HFFc6 (cell line): ENCODE measurements around the gene ATP8B2. TPM values are rescaled to one million over a fixed set of nuclear protein-coding genes. Genes with fewer than 3 reads are reported as not detected.
"Not testable (repeated sequence)": the region's sequence is repeated elsewhere in the genome, so short reads cannot be mapped to it uniquely, and the experiment has no call there.

Experiments used
- DNase-seq: peaks from one replicate; pipeline ENCODE4 v3.0.0-alpha.2; 2018
- H3K27ac Mint-ChIP-seq: 2 replicates; pipeline ENCODE4 v1.8.0; 2020; ENCODE audit warnings: mild to moderate bottlenecking, mixed read lengths
- H3K27me3 Mint-ChIP-seq: 2 replicates; pipeline ENCODE4 v1.8.0; 2021; ENCODE audit warnings: mild to moderate bottlenecking, moderate library complexity, mixed read lengths; ENCODE audit not compliant: insufficient read depth
- H3K36me3 Mint-ChIP-seq: 2 replicates; pipeline ENCODE4 v1.8.0; 2021; ENCODE audit warnings: low read depth, mixed read lengths
- H3K4me1 Mint-ChIP-seq: 2 replicates; pipeline ENCODE4 v1.8.0; 2020; ENCODE audit warnings: low read depth, mixed read lengths
- H3K4me3 Mint-ChIP-seq: 2 replicates; pipeline ENCODE4 v1.8.0; 2020; ENCODE audit warnings: mild to moderate bottlenecking, moderate library complexity, mixed read lengths
- H3K9me3 Mint-ChIP-seq: 2 replicates; pipeline ENCODE4 v1.8.0; 2020; ENCODE audit warnings: mild to moderate bottlenecking, mixed read lengths
- CTCF ChIP-seq: fragments of 200-600 bp; sonication (generic); IDR thresholded peaks from 2 replicates; pipeline ENCODE4 v1.5.0; 2021; ENCODE audit warnings: antibody characterized with exemption, mild to moderate bottlenecking
- total RNA-seq, 6 experiments: library from RNA; stranded (reverse); fragmentation: NEBNext Ultra II Directional; extraction: Animal tissue kit (Norgen Biotek cat#: 25700); gene quantifications; 2 replicates in 1 of 6; 3 replicates in 5 of 6; pipeline ENCODE4 v1.2.3, GENCODE V29; 2021

Gene ATP8B2
- total RNA-seq, 6 experiments from 2014 or later, result 91.3 to 119 (median 107) TPM

- no peak for TF ChIP-seq CTCF
- DNase-seq, result no peak
- no peaks in the 10 kb centered on the region for H3K4me1 Mint-ChIP-seq
- H3K4me3 Mint-ChIP-seq, result no peak overlapping the region
- H3K36me3 Mint-ChIP-seq, result peaks cover 11% of the 10 kb centered on the region
- peaks cover 39% of the 10 kb centered on the region for H3K9me3 Mint-ChIP-seq
- H3K27ac Mint-ChIP-seq, result no peak overlapping the region
- peaks cover 18% of the 10 kb centered on the region for H3K27me3 Mint-ChIP-seq
These were observed 29.7 kb upstream of the ATP8B2 start for GRCh38 chr1:154295408-154296235.

- no peak overlapping the region for H3K4me3 Mint-ChIP-seq
- 0 out of 2 replicates have a peak, but pooled peaks cover 16% of the 10 kb centered on the region for H3K4me1 Mint-ChIP-seq
- H3K36me3 Mint-ChIP-seq, result no peaks in the 10 kb centered on the region
- no peak for TF ChIP-seq CTCF
- no peak for DNase-seq
- peaks cover 10% of the 10 kb centered on the region for H3K9me3 Mint-ChIP-seq
- H3K27ac Mint-ChIP-seq, result no peak overlapping the region
- H3K27me3 Mint-ChIP-seq, result peaks cover 10% of the 10 kb centered on the region
These were observed 23.7 kb upstream of the ATP8B2 start for GRCh38 chr1:154301582-154301981.

DNA sequence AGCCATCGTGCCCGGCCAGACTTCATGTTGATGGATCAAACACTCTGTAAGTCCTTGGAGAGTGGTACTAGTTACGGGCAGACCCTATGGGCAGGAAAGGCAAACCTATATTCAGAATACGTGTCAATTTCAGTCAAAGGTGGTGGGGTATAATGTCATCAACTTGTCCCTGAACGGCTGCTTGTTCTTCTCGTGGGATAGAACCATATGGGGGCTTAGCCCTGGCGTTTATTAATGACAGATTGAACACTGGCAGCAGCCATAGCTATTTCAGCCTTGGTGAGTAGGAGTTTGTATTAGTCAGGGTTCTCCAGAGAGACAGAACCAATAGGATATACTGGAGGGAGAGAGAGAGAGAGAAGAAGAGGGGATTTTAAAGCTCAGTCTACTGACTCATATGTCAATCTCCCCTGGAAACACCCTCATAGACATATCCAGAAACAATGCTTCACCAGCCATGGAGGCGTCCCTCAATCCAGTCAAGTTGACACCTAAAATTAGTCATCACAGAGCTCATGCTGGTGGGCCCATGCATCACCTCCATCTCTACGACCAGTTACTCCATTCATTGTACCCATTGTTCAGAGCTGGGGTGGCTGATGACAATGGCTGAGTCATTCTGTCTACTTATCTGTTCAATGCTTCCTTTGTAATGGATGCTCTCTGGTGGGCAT lies 20.5 kb upstream of the ATP8B2 start:
- Mint-ChIP-seq H3K4me1 (peaks cover 24% of the 10 kb centered on the region), H3K27ac (no peak overlapping the region), H3K4me3 (no peak overlapping the region), H3K36me3 (no peaks in the 10 kb centered on the region), H3K27me3 (peaks cover 16% of the 10 kb centered on the region), H3K9me3 (no peaks in the 10 kb centered on the region)
- TF ChIP-seq CTCF, result no peak
- DNase-seq, result no peak

DNA sequence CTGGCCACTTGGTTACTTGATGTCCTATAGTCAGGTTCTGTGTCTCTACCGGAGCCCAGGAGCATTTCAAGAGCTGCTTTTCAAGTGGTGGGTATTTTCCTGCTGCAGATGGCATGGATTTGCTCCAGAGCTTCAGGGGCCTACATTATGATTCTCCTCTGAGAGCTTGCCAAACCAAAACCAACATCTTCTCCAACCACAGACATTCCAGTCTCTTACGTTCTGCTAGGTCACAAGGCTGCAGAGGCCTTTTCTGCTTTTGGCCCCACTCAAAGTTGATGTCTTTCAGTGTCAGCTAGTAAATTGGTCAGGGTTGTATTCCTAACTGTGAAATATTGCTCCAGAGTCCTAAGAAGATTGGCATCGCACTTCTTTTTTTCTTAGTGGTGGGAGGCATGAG lies 19.2 kb upstream of the ATP8B2 start:
- H3K9me3 Mint-ChIP-seq, result no peaks in the 10 kb centered on the region
- no peak for DNase-seq

GRCh38 chr1:154307670-154308270 lies 17.6 kb upstream of the ATP8B2 start:
- peaks cover 24% of the 10 kb centered on the region for H3K4me1 Mint-ChIP-seq
- H3K9me3 Mint-ChIP-seq, H3K27ac Mint-ChIP-seq, H3K36me3 Mint-ChIP-seq, H3K4me3 Mint-ChIP-seq, DNase-seq: not testable (repeated sequence)
- peaks cover 28% of the 10 kb centered on the region for H3K27me3 Mint-ChIP-seq

More for the DNA sequence above, 19.2 kb upstream of the ATP8B2 start:
- peaks cover 23% of the 10 kb centered on the region for H3K27me3 Mint-ChIP-seq
- no peaks in the 10 kb centered on the region for H3K36me3 Mint-ChIP-seq
- no peak overlapping the region for H3K27ac Mint-ChIP-seq
- no peak overlapping the region for H3K4me3 Mint-ChIP-seq
- peaks cover 24% of the 10 kb centered on the region for H3K4me1 Mint-ChIP-seq
- no peak for TF ChIP-seq CTCF

GRCh38 chr1:154309136-154309535 lies 16.2 kb upstream of the ATP8B2 start:
- Mint-ChIP-seq H3K27me3 (peaks cover 38% of the 10 kb centered on the region), H3K4me1 (peaks cover 24% of the 10 kb centered on the region)
- not testable (repeated sequence) for H3K36me3 Mint-ChIP-seq, H3K4me3 Mint-ChIP-seq, DNase-seq, H3K27ac Mint-ChIP-seq, H3K9me3 Mint-ChIP-seq

DNA sequence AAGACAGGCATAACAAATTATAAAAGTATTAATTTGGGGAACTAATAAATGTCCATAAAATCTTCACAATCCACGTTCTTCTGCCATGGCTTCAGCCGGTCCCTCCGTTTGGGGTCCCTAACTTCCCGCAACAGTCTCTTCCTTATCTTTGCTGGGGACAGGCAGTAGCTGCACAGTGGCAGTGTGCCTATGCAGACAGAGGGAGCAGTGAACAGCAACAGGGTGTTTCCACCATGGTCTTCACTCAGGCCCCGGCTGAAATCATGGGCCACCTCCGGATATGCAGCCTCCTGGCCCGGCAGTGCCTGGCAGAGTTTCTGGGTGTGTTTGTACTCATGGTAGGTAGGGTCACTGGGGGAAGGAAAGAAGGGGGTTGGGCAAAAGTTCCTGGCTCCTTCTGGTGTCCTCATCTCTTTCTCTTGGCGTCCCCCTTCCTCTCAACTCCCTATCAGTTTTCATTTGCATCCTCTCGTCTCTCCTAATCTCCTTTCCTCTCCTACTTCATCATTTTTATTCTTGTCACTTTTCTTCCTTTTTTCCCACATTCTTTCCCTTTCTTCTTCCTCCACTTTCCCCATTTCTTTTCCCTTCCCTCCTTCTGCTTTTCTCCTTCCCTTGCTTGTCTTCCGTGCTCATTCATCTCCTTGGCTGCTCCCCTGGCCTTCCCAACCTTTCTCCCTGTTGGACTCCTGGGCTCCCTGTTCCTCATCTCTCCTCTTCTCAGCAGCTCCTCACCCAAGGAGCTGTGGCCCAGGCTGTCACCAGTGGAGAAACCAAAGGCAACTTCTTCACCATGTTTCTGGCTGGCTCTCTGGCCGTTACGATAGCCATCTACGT lies 12.9 kb upstream of the ATP8B2 start:
- H3K4me1 Mint-ChIP-seq, DNase-seq, H3K27ac Mint-ChIP-seq, H3K9me3 Mint-ChIP-seq, H3K36me3 Mint-ChIP-seq, H3K4me3 Mint-ChIP-seq: not testable (repeated sequence)
- H3K27me3 Mint-ChIP-seq, result peaks cover 44% of the 10 kb centered on the region
